ENCODE measurements around the gene CMTM4. TPM values are rescaled to one million over a fixed set of nuclear protein-coding genes. Genes with fewer than 3 reads are reported as not detected.
"Not testable (repeated sequence)": the region's sequence is repeated elsewhere in the genome, so short reads cannot be mapped to it uniquely, and the experiment has no call there.

CMTM4 gene
- total RNA-seq, 1 experiment from 2014 or later: 34.4 TPM

- no peak for DNase-seq (ENCODE audit: low read depth)
Measured at GRCh38 chr16:66676599-66676998, 19.9 kb downstream of the CMTM4 start.

DNA sequence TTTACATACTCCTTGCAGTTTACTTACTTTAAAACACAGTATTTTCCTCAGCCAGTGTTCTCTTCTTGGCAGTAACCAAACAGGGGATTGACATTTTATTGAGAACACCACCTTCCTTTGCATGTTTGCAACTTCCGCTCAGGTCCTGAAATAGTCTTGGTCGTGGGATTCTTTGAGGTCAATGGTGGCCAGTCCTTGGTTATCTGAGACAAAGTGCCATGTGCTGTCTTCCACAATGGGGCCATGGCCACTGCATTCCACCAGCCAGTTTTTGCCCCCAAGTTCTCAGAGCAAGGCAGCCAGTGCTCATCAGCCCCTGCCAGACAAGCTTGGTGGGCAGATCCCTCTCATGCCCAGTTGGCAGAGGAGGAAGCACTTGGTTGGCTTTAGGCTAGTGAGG is 22.9 kb downstream of the CMTM4 start:
- DNase-seq (ENCODE audit: low read depth): no peak

DNA sequence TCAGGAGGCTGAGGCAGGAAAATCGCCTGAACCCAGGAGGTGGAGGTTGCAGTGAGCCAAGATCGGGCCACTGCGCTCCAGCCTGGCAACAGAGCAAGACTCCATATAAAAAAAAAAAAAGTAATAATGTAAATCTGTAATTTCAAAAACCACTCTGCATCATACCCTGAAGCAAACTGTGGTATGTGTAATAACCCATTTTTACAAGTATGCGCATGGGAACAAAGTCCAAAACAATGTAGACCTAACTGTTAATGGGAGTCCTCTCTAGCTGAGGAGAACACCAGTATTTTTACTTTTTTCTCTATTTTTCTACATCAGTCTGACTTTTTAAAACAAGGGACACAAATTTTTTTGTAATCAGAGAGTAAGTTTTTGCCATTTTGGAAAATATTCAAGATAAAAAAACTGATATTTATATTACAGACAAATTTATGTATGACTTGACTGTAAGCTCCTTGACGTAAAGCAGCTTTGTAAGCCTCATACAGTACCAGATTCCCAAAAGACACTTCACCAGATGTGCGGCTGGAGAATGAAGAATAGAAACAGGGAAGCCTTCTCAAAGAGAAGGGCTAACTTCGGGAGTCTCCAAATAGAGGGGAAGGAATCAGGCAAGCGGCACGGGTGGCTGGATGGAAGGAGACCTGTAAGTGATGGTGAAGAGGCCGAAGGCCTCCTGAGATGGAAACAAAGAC is 25.7 kb downstream of the CMTM4 start:
- no peak for DNase-seq (ENCODE audit: low read depth)

- no peak for DNase-seq (ENCODE audit: low read depth)
Measured at GRCh38 chr16:66668777-66669444, 27.6 kb downstream of the CMTM4 start.

GRCh38 chr16:66667944-66668343 is 28.6 kb downstream of the CMTM4 start:
- DNase-seq (ENCODE audit: low read depth): no peak

GRCh38 chr16:66662445-66663194 is 33.9 kb downstream of the CMTM4 start:
- DNase-seq (ENCODE audit: low read depth): peak; percentile 29

- not testable (repeated sequence) for DNase-seq (ENCODE audit: low read depth)
Measured at GRCh38 chr16:66661671-66662346, 34.7 kb downstream of the CMTM4 start.

GRCh38 chr16:66661210-66661560 is 35.4 kb downstream of the CMTM4 start:
- no peak for DNase-seq (ENCODE audit: low read depth)

GRCh38 chr16:66660422-66661209 is 35.9 kb downstream of the CMTM4 start:
- peak; percentile 92 for DNase-seq (ENCODE audit: low read depth)

- no peak for DNase-seq (ENCODE audit: low read depth)
Measured at GRCh38 chr16:66658860-66659190, 37.7 kb downstream of the CMTM4 start.

GRCh38 chr16:66658143-66658859 is 38.2 kb downstream of the CMTM4 start:
- no peak for DNase-seq (ENCODE audit: low read depth)

GRCh38 chr16:66656547-66656946 is 40.0 kb downstream of the CMTM4 start:
- DNase-seq (ENCODE audit: low read depth): no peak

DNA sequence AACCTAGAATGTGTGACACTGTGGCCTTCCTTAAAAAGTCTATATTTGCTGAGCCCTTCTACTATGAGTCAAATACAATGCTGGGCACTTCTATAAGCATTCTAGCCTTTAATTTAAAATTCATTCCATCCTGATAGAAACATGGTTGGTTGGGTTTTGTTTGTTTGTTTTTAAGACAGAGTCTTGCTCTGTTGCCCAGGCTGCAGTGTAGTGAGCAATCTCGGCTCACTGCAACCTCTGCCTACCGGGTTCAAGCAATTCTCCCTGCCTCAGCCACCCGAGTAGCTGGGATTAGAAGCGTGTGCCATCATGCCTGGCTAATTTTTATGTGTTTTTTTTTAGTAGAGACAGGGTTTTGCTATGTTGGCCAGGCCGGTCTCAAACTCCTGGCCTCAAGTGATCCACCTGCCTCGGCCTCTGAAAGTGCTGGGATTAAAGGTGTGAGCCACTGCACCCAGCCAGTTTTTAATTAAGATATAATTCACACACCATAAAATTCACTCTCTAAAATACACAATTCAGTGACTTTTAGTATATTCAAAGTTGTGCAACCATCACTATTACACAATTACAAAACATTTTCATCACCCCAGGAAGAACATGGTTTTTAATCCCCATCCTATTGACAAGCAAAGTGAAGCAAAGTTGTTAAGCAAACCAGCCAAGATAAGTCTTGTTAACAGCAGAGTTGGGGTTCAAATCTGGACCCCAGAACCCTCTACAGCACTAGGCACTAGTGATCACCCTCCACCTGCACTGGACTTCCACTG is 42.8 kb downstream of the CMTM4 start:
- no peak for DNase-seq (ENCODE audit: low read depth)

DNA sequence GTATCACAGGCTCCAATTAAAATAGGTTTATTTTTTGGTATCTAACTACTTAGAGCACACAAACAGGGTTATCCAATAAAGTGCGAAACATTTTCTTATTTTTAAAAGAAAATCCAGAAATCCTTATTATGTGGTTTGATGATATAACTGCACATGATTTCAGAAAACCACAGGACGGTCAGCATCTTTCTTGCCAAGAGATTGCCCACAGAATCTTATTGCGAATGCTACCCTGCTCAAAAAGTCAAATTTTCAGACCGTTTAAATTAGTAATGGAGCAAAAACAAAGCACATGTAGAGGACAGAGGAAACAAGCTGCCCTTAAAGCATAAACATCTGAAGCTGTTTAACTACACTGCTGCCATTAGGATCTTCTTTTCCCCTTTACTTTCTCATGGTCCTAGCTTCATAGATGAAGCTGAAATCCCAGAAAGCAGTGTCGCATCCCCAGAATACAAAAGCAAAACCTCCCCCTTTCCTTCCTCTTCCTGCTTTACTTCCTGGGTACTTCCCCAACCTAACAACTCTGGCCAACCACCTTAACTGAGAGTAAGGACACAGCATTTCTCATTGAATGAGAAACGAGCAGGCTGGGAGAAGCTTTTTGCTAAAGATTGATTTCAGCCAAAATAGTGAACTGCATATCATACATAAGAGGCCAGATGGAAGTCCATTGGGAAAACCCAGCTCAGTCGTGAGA is 43.7 kb downstream of the CMTM4 start:
- no peak for DNase-seq (ENCODE audit: low read depth)

DNA sequence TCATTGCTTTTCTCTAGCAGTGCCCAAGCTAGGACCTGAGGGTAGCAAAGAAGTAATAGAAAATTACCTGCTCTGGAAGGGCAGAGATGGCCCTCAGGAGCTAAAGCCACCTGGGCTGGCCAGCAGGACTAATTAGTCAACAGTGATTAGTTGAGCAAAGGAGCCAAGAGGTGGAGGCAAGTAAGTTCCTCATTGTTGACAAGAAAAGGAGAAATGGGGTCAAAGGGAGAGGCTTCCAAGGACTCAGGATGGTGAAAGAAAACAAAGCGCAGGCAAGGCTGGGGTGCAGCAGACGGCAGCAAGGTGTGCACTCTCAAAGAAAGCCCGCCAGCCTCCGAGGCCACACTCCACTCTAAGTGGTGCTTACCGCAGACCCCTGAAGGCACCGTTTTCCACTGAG is 44.6 kb downstream of the CMTM4 start:
- DNase-seq (ENCODE audit: low read depth): no peak

GRCh38 chr16:66651474-66651765 is 45.1 kb downstream of the CMTM4 start:
- DNase-seq (ENCODE audit: low read depth): no peak

DNA sequence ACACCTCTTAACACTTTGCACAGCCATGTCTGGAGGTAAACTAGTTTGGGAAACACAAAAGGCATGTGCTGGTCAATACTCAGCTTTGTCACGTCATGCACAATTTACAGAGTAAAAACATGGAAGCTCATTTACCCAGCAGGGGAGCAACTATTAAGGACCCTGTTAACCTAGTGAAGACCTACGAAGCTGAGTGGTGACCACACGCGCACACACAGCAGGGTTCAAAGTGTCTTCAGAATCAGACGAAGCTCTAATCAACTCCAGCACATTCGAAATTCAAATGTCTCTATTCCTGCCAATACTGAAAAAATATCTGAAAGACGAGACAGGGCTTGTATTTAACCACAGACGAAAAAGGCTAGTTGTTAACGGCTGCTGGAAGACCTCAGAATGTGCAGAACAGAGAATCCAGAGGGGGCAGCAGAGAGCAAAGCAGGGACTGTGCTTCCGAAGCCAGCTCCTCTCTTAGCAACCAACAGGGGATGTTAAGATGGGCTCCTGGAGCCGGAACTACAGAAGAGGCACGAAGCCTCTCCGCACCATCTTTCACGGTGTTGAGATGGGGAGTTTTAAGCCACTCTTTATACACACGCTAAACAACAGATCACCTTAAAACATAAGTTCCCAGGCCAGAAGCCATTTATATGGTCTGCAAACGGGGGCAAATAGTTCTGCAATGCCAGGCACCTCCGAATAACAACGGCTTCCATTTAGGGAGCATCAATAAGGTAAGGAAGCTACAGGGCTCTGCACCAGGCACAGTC is 45.7 kb downstream of the CMTM4 start:
- peak; percentile 73 for DNase-seq (ENCODE audit: low read depth)

- no peak for DNase-seq (ENCODE audit: low read depth)
Measured at GRCh38 chr16:66649636-66650205, 46.8 kb downstream of the CMTM4 start.

All from HT1080 (cell line).